DMS53 treated with DMSO at 0.1 percent for 48 hours (cell line): ENCODE measurements around the gene EXOG.
"Not testable (repeated sequence)": the region's sequence is repeated elsewhere in the genome, so short reads cannot be mapped to it uniquely, and the experiment has no call there.

Experiments
- DNase-seq: peaks from one replicate; lab custom pipeline; 2025; ENCODE audit not compliant: unreplicated experiment; lab: John Stamatoyannopoulos, UW

The EXOG gene

DNA sequence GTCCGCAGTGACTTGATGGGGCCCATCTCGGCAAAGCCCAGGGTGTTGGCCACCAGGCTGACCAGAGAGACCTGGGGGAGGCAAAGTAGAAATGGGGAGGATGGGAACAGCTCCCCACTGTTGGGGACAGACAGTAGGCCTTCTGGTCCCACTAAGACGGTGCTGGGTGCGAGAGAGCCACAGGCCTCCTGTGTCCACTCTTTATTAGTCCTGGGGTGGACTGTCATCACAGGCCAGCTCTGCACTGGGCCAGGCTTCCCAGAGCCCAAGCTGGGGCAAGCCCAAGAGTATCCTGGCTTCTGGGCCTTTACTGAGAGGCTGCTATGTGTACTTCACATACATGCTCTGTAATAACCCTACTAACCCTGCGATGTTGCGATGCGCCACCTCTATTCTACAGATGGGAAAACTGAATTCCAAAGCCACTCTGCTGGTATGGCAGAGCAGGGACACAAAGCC lies 66.4 kb downstream of the EXOG start:
- DNase-seq: no peak

DNA sequence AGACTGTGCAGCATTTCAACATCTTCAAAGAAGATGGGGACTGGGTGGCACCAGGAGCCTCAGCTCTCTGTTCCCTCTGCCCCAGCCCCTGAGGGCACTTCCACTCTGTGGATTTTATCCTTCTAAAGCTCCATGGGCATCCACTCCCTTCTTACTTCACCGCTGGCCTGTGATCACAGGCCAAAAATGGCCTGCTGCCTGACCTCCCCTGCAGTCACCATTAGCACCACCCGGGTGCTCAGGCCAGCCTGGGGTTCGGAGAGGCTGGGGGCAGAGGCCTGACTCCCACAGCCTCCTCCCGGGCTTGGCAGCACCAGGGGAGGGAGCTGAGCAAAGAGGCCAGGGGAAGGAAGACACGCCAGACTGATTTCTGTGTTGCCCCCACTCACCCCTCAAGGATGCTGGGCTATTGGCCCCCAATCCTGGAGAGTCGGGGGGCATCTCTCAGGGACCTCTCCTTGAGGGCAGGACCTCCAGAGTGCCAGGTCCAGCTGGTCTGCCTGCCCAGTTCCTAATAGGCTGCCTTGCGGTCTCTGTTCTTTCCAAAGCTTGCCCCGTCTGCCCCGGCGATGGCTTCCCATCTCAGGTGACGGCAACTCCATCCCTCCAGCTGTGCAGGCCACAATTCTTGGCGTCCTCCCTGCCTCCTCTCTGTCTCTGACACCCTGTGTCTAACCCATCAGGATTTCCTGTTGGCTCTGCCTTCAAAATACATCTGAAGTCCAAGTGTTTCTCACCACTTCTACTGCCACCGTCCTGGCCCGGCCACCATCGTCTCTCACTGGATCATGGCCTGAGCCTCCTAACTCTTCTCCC lies 67.1 kb downstream of the EXOG start:
- DNase-seq: no peak

DNA sequence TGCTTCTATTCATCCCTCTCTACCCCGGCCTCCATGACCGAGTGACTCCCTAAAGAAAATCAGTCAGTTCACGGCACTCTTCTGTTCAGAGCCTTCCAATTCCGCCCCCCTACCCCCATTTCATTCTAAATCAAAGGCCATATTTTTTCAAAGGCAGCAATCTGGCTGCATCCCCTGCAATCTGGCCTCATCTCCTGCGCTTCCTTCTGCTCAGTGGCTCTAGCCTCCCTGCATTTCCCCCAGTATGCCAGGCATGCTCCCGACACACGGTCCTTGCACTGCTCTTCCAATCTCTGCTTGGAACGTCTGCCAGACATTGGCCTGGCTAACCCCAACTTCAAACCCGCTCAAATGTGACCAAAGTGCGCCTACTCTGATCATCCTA lies 67.7 kb downstream of the EXOG start:
- DNase-seq: no peak

DNA sequence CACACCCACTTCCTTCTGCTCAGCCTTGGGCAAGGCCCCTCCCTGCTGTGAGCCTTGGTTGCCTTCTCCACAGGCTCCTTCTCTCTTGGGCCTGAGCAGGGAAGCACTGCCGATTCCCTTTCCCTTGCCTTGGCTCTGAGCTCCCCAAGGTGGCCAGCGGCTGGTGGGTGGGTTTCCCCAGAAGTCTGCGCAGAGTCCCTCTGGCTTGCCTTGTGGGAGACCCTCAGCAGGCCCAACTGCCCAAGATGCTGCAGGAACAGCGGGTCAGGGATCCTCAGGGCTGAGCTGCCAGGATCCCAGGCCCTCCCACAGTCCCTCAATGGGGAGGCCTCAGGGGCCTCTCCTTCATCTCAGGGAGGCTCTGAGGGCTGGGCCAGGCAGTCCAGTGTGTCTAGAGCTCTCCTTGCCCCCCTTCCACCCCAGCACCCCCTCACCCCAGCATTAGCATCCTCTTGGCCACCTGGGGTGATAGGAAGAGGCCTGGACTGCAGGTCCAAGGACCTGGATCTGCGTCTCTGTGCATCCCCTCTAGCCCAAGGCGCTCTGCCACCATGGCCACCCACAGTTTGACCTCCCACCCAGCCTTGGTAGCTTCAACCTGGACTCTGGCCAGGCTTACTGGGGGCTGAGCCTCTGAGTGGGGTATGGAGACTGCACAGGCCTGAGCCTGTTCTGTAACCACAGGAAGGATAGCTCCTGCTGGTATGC lies 68.6 kb downstream of the EXOG start:
- DNase-seq: no peak

DNA sequence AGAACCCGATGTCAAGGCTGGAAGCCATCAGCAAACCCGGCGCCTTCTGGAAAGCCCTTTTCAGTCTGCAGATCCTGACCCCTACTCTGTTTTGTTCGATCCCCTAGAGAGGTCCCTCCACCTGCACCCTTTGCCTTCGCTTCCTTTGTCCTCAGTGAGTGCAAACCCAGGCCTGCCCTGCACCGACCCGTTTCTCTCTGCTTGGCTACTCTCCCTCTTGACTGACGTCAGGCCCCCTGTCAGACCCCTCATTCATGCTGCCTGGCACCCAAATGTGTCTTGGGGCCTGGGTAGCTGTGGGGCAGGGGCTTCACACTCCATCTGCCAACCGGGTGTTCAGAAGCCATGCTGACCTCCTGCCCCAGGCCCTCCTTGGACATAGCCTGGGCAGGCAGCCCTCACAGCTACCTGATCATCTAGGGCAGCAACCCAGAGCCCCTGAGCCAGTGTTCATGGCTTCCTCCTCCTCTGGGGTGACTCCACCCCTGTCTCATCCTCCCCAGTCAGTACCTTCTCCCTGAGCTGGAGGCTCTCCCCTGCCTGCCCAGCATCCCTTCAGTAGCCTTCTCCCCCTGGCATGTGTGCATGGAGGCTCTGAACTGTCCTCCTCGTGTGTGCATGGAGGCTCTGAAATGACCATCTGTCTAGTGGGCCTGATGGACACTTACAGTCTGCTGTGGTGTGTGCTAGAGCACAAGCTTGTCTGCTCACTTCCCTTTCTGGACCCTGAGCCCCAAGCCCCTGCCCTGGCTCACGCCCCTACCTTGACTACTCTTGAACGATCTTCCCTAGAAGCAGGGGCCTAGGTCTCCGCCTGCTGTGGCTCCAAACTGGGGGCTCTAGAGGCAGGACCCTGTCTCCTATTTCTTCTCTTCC lies 69.4 kb downstream of the EXOG start:
- no peak for DNase-seq

DNA sequence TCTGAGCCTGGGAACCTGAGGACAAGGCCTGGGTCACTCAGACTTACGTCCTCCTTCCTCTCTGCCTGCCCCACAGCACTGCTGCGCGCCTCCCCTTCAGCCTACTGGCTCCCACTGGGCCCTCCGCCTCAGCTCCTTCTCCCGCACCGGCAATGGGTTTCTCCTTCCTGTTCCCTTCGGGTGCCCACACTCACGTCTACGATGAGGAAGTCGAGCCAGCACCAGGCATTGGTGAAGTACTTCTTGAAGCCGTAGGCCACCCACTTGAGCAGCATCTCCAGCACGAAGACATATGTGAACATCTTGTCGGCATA lies 70.0 kb downstream of the EXOG start:
- DNase-seq: no peak

DNA sequence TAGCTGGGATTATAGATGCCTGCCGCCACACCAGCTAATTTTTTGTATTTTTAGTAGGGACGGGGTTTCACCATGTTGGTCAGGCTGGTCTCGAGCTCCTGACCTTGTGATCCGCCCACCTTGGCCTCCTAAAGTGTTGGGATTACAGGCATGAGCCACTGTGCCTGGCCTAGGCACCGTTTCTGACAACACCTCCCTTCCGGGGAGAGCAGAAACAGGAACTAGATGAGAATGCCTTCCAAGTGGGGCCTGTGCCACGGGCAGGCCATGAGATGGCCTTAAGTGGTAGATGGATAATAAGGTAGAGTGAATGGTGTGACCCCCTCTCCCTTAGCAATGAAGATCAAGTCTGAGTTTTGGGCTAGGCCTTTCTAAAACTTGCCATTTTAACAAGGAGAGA lies 70.7 kb downstream of the EXOG start:
- DNase-seq: not testable (repeated sequence)

DNA sequence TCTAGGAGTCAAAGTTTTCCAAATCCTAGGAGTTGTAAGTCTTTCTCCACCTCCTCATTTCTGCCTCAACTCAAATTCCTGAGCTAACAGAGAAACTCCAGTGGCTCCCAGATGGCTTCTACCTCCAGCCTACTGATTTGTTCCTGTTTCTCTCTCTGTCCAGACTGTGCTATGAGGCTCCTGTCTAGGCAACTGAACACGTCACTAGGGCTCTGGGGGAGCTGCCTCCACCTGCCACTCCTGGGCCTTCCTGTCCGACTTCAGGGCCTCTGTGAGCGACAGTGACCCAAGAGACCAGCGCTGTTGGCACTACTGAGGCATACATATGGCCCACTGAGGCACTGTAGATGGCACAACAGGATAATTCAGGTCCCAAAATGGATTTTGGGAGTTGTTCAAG lies 71.4 kb downstream of the EXOG start:
- no peak for DNase-seq

DNA sequence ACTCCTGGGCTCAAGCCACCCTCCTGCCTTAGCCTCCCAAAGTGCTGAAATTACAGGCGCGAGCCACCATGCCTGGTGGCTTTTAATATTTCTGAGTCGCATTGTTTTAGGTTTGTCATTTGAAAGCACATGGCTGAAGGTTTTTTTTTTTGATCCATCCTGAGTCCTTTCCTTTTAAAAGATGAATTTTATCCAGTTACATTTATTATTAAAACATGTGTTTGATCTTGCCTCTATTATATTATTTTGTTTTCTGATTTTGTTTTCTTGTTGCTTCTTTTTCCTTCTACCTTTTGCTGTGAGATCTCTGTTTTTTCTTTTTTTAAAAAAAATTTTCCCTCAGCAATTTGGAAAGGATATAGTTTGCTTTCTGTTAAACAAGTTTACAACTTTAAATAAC lies 77.0 kb downstream of the EXOG start:
- no peak for DNase-seq

DNA sequence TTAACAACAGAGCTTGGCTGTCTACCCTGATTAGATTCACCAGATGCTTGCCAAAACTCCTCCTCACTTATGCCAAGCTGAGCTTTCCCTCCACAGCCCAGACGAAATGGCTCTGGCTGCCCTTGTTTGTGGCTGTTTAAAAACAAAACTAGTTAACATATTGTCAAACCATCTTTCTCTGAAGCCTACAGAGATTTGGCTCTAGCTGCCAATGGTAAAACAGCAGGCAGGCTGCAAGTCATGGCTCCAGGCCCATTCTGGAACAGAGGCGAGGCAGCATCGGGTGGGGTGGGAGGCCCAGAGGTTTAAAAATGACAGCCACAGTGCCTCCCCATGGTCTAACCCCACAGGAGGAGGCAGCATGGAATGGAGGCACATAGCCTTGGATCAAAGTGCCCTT lies 77.4 kb downstream of the EXOG start:
- DNase-seq: no peak

DNA sequence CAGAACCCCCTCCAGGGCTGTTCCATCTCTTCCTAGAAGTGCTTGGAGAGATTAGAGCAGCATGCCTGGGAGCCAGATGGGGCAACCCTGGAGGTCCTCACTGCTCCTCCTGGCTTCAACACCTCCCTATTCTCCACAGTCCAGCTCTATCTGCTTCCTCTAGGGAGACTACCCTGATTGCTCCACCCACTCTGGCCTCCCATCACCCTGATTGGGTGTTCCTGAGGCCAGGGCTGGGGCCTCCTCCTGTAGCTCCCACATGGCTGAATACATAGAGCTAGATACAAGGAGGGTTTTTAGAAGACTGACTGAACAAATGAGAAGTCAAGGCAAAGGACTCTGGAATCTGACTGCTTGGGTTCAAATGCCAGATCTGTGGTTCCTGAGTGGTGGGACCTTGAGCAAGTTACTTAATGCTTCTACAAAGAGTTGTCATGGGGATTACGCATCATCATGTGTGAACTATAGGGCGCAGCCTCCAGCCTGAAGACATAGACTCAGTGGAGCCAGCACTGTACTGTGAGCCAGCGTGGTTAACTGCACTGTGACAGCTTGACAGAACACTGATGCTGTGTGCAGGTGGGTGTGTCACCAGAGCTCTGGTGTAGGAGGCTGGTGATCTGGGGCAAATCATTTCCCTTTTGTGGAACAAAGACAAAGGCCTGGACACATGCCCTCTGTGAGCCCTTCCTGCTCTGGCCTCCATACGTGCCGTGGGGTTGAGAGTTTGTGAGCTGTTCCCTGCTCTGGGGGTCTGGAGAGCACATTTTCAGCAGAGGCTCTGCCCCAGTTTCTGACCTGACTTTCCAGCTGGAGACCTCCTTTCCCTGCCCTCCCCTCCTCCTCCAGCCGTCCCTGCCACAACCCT lies 78.5 kb downstream of the EXOG start:
- no peak for DNase-seq

DNA sequence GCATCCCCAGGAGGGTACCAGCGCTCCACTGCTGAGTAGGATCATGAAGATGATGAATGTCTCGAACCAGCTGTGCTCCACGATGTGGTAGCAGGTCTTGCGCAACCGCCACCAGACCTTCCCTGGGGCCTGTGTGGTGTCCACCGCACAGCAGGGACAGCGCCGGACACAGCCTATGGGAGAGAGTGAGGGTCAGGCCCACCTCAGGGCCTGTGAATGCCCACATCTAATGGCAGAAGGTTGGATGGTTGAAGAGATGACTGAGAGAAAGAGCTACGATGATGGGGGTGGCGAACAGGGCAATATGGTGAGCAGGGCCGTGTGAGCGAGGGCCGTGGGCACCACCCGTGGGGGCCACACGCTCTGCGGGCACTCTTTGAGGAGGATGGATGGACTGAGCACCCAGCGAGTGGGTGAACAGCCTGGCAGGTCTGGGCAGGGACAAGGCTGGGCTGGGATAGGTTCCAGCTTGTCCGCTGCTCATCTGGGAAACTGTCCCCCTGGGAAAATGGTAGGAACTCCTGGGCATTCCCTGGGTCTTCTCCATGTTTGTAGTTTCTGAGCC lies 79.2 kb downstream of the EXOG start:
- no peak for DNase-seq
